A204.1 (cell line): ENCODE results near the gene SCN11A.
A peak's percentile ranks its signal among the peaks of the same experiment; 100 is the strongest.

Experiments
- FAIRE-seq: peaks from 2 replicates; lab custom pipeline; 2012; peaks lifted over from hg19 to GRCh38; lab: Jason Lieb, UNC

SCN11A gene

GRCh38 chr3:39051649-39052561 lies at the start of gene SCN11A, which contains the start of gene WDR48:
Gene SCN11A, minus strand, starts transcription at chr3:39051944. Its CDS starts 101,582 bp downstream, at chr3:38950362.
Gene WDR48, plus strand, starts transcription at chr3:39052016. Its CDS starts 10 bp downstream, at chr3:39052026.
- FAIRE-seq = no peak

GRCh38 chr3:39101022-39101689 lies 49.4 kb upstream of the SCN11A start:
- no peak for FAIRE-seq

GRCh38 chr3:39100500-39100886 lies 48.7 kb upstream of the SCN11A start:
- no peak for FAIRE-seq

- no peak for FAIRE-seq
These were observed 48.2 kb upstream of the SCN11A start for GRCh38 chr3:39099738-39100499.

- no peak for FAIRE-seq
These were observed 47.5 kb upstream of the SCN11A start for GRCh38 chr3:39099242-39099641.

- no peak for FAIRE-seq
These were observed 46.8 kb upstream of the SCN11A start for GRCh38 chr3:39098473-39099000.

- FAIRE-seq = no peak
These were observed 46.1 kb upstream of the SCN11A start for GRCh38 chr3:39097716-39098472.

- no peak for FAIRE-seq
These were observed 45.0 kb upstream of the SCN11A start for GRCh38 chr3:39096775-39097174.

- FAIRE-seq = no peak
These were observed 44.0 kb upstream of the SCN11A start for GRCh38 chr3:39095778-39096177.

- FAIRE-seq = no peak
These were observed 43.3 kb upstream of the SCN11A start for GRCh38 chr3:39094851-39095677.

- FAIRE-seq = no peak
These were observed 39.2 kb upstream of the SCN11A start for GRCh38 chr3:39090922-39091321.

GRCh38 chr3:39088889-39089288 lies 37.1 kb upstream of the SCN11A start:
- FAIRE-seq = no peak

- FAIRE-seq = no peak
These were observed 36.7 kb upstream of the SCN11A start for GRCh38 chr3:39088456-39088855.

GRCh38 chr3:39086144-39086543 lies 34.4 kb upstream of the SCN11A start:
- no peak for FAIRE-seq

- no peak for FAIRE-seq
These were observed 31.0 kb upstream of the SCN11A start for GRCh38 chr3:39082666-39083313.

GRCh38 chr3:39080026-39080425 lies 28.3 kb upstream of the SCN11A start:
- FAIRE-seq = no peak

- peak; percentile 21 for FAIRE-seq
These were observed 27.8 kb upstream of the SCN11A start for GRCh38 chr3:39079530-39079929.

GRCh38 chr3:39075910-39076309 lies 24.2 kb upstream of the SCN11A start:
- FAIRE-seq = no peak

- FAIRE-seq = no peak
These were observed 16.8 kb upstream of the SCN11A start for GRCh38 chr3:39068556-39068955.

GRCh38 chr3:39067286-39067685 lies 15.5 kb upstream of the SCN11A start:
- FAIRE-seq = no peak
